Measurements from ENCODE around the gene RNF220. TPM values are rescaled to one million over a fixed set of nuclear protein-coding genes. Genes with fewer than 3 reads are reported as not detected.

The RNF220 gene
- polyA plus RNA-seq, 1 donor from 2014 or later = 142 TPM

GRCh38 chr1:44511769-44512168 lies 106.7 kb downstream of the RNF220 start:
- H3K27me3 ChIP-seq (ENCODE audit: insufficient read depth, low read depth, low read length) = peaks cover 4% of the 10 kb centered on the region
- no peaks in the 10 kb centered on the region for H3K36me3 ChIP-seq (ENCODE audit: insufficient read depth, low read length)
- H4K20me1 ChIP-seq (ENCODE audit: insufficient read depth) = no peaks in the 10 kb centered on the region
- H3K9me3 ChIP-seq (ENCODE audit: low read length) = no peaks in the 10 kb centered on the region
- TF ChIP-seq CTCF (IDR thresholded peaks at IDR 0.05; ENCODE audit: poor library complexity, severe bottlenecking) (no peak), REST (IDR thresholded peaks at IDR 0.05; ENCODE audit: borderline replicate concordance) (no peak), POLR2AphosphoS5 (IDR thresholded peaks at IDR 0.05) (no peak), MXI1 (conservative IDR thresholded peaks at IDR 0.05; ENCODE audit: poor library complexity, severe bottlenecking) (no peak), SMC3 (conservative IDR thresholded peaks at IDR 0.05; ENCODE audit: poor library complexity) (no peak), EZH2 (IDR thresholded peaks at IDR 0.05; ENCODE audit: borderline replicate concordance, insufficient read depth, low read length, poor library complexity, severe bottlenecking) (no peak), TAF1 (IDR thresholded peaks at IDR 0.05; ENCODE audit: low read depth) (no peak), RAD21 (conservative IDR thresholded peaks at IDR 0.05) (no peak), EP300 (conservative IDR thresholded peaks at IDR 0.05; ENCODE audit: poor library complexity, severe bottlenecking) (no peak)
- H2AFZ ChIP-seq (ENCODE audit: low read depth, low read length) = no peak overlapping the region
- H3F3A ChIP-seq (ENCODE audit: insufficient read depth, low read length, poor library complexity, severe bottlenecking) = no peaks in the 10 kb centered on the region
- H3K79me2 ChIP-seq (replicated peaks; ENCODE audit: insufficient read depth, low read length) = no peaks in the 10 kb centered on the region
- no peak overlapping the region for H3K4me3 ChIP-seq (ENCODE audit: low read length)
- no peak overlapping the region for H3K4me2 ChIP-seq (ENCODE audit: low read length)
- H3K9ac ChIP-seq (ENCODE audit: low read length) = no peak overlapping the region
- H3K27ac ChIP-seq (ENCODE audit: low read length) = no peak overlapping the region
- H3K9me2 ChIP-seq (ENCODE audit: insufficient read depth, low read length) = no peaks in the 10 kb centered on the region

GRCh38 chr1:44512313-44512885 lies 107.3 kb downstream of the RNF220 start:
- Histone ChIP-seq H3K27ac (ENCODE audit: low read length) (no peak overlapping the region), H3K79me2 (replicated peaks; ENCODE audit: insufficient read depth, low read length) (no peaks in the 10 kb centered on the region), H3K9me2 (ENCODE audit: insufficient read depth, low read length) (no peaks in the 10 kb centered on the region), H3K9ac (ENCODE audit: low read length) (no peak overlapping the region), H3K36me3 (ENCODE audit: insufficient read depth, low read length) (no peaks in the 10 kb centered on the region), H3K27me3 (ENCODE audit: insufficient read depth, low read depth, low read length) (peaks cover 4% of the 10 kb centered on the region), H3K4me2 (ENCODE audit: low read length) (no peak overlapping the region), H3F3A (ENCODE audit: insufficient read depth, low read length, poor library complexity, severe bottlenecking) (no peaks in the 10 kb centered on the region), H4K20me1 (ENCODE audit: insufficient read depth) (no peaks in the 10 kb centered on the region), H3K9me3 (ENCODE audit: low read length) (no peaks in the 10 kb centered on the region), H2AFZ (ENCODE audit: low read depth, low read length) (no peak overlapping the region), H3K4me3 (ENCODE audit: low read length) (no peak overlapping the region)
- TF ChIP-seq MXI1 (conservative IDR thresholded peaks at IDR 0.05; ENCODE audit: poor library complexity, severe bottlenecking) = no peak
- no peak for TF ChIP-seq REST (IDR thresholded peaks at IDR 0.05; ENCODE audit: borderline replicate concordance)
- no peak for TF ChIP-seq SMC3 (conservative IDR thresholded peaks at IDR 0.05; ENCODE audit: poor library complexity)
- no peak for TF ChIP-seq POLR2AphosphoS5 (IDR thresholded peaks at IDR 0.05)
- no peak for TF ChIP-seq TAF1 (IDR thresholded peaks at IDR 0.05; ENCODE audit: low read depth)
- no peak for TF ChIP-seq CTCF (IDR thresholded peaks at IDR 0.05; ENCODE audit: poor library complexity, severe bottlenecking)
